ENCODE measurements around the gene ENPP3.

The ENPP3 gene

DNA sequence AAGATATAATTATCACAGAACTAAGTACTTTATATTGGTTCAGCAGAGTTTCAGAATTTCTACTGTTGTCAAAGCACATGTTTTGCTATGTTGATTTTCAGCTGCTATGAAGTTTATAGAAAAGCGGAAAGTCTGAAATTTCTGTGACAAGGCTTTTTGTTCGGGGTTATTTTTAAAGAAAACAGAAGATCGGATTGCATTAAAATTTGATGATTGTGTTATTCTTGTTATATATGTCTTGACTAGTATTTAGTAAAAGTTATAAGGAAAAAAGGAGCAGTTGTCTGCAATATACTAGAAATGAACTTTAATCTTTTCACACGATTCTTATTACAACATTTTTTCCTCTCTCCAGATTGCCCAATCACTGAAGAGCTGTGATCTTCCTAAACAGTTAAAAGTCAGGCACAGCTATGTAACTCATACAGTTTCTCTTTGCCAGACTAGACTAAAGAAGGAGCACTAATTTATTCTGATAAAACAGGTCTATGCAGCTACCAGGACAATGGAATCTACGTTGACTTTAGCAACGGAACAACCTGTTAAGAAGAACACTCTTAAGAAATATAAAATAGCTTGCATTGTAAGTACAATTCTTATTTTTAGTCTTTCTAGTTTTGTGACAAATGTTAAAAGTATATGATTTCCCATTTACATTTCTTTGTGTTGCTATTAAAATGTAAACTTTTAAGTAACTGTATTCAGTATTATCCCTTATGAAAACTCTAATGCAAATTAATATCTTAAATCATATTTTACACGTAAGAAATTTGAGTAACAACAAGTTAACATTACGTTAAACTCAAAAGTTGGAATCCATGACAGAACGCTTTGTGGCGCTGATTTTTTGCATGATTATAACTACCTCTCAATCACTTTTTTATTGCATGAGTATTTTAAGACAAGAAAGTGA is at the start of gene ENPP3:
Gene ENPP3 (plus strand): TSS at position 423 of the 913 bp plus-strand sequence. CDS start 83 bp downstream, at position 506.
- no peak for DNase-seq (ENCODE audit: low read depth)

DNA sequence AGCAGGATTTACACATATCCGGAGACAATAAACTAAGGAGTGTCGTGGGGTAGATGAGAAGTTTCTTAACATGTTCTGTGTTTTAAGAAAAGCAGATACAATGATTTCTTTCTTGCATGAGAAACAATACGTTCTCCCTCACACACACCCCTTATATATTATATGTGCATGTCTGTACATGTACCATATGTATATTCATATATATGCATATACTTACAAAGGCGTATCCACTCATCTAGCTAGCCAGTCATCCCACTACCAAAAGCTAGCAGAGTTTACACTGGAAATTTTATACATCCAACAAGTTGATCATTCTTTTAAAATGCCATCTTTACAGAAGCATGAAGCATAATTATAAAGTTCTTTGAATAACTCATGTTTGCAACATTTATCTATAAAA is 49.2 kb upstream of the ENPP3 start:
- no peak for DNase-seq (ENCODE audit: low read depth)

DNA sequence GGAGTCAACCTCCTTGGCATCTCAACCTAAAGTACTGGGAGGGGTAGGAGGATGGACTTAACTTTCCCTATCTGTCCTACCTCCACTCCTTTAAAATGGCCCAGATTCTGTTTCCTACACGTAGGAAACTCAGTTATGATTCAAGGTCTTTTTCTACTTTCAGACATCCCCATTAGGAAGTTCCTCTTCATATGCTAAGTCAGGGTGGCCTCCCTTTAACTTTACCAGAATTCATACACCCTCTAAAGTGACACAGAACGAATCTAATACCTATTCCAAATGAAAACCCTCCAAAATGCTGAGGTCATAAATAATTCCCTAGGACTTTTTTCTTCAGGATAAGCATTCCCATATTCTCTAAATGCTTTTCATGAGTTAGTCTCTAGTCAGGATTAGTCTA is 48.5 kb upstream of the ENPP3 start:
- DNase-seq (ENCODE audit: low read depth): no peak

DNA sequence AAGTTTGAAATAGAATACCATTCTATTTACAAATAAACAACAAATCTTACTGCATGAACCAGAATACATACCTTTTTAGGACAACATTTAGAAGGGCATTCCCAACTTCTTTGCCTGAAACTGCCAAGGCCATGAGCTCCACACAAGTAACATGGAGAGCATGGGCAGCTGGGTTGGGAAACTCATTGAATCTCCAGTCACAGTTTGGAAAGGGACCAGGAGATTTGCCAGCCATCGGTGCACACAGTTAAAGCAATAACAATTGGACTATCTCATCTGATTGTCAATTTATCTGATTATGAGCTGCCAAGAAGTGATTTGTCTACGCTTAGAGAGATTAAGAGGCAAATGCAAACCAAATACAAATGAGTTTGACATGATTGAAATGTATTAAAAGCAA is 44.2 kb upstream of the ENPP3 start:
- DNase-seq (ENCODE audit: low read depth): no peak

DNA sequence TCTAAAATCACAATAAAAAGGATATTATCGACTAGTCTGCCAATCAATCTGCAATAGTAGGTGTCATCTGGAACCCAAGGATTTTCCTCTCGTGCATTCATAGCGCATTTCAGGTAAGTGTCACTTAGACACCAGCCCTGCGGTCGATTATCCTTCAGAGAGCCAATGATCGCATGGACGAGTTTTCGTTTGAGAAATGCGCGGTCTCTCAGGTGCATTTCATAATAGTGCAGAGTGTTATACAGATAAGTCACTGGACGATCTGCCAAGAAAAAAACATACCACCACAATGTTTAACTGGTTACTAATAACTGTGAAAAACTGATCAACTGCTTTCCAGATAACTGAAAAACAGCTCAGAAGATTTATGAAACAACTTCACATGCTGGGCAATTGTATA is 43.0 kb upstream of the ENPP3 start:
- DNase-seq (ENCODE audit: low read depth): no peak

DNA sequence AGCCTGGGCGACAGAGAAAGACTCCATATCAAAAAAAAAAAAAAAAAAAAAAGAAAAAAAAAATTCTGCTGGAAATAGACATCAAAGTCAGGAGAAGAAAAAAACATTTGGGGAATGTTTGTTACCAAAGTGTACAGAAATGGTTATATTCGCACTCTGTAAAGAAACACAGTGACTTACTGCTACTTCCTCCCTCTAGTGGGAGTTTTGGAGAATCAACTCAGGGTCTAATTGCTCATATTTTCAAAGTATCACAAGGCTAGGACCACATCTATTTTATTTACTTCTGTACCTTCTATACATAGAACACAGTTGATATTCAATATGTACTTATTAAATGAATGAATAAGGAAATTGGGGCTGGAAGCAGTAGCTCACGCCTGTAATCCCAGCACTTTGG is 39.7 kb upstream of the ENPP3 start:
- no peak for DNase-seq (ENCODE audit: low read depth)

DNA sequence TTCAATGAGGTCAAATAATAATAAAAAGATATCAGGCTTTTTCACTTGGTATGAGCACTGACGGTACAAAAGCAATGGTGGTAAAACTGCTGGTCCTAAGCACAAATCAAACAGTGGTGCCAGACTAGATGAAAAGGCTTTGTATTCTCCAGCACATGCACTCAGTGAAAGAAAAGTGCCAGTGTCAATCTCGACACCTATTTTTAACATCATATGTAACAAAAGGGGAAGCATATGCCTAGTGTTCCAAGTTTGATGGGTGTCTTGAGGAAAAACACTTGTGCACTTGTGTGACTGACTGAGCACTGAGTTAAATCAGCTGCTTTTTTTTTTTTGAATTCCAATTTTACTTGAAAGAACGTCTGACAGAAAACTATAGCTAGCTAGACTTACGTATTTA is 36.4 kb upstream of the ENPP3 start:
- DNase-seq (ENCODE audit: low read depth): no peak

DNA sequence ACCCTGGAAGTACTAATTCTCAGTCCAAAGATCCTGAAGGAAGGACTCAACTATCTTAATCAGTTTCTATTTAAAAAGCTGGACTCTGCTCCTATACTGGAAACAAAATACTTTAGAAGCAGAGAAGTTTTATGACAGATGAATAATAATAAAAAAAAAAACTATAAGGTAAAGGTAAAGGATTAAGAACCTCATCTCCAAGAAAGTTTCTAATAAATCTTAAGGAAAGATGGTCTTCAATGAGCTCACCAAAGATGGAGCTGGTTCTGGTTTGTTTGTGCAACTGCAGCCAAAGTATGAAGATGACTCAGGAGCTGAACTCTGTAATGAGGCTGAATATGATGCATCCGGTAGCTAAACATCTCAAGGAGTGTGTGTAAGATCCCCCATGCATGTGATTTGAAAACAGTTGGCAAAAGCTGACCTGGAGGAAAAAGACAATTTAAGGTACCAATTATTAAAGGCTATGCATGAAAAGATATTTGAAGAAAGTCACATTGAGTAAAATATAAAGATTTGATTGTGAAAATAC is 34.3 kb upstream of the ENPP3 start:
- no peak for DNase-seq (ENCODE audit: low read depth)

DNA sequence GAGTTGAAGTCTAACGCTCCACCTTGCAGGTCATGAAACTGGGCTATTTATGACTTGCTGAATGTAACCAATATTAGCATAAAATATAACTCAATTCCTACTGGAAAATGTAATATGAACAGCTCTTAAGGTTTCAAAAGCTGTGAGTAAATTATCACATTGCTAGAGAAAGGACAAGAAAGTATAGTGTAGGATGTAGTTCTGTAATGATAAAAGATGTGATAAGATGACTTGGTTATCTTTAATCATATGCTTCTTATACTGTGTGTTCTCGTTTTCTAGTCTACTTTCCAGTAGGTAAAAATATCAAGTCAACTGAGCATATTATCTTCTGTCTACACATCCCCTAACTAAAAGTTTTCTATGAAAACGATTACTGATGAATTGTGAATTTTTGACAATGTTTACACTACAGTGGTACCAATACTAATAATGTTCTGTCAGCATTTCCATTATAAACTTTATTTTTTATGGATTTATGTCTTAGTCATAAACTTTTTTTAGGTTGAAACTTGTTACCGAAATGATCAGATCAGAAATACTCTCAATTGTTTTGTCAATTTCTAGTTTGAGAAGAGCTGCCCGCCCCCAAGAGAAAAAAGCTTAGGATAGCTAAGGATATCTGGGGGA is 23.7 kb upstream of the ENPP3 start:
- DNase-seq (ENCODE audit: low read depth): no peak

DNA sequence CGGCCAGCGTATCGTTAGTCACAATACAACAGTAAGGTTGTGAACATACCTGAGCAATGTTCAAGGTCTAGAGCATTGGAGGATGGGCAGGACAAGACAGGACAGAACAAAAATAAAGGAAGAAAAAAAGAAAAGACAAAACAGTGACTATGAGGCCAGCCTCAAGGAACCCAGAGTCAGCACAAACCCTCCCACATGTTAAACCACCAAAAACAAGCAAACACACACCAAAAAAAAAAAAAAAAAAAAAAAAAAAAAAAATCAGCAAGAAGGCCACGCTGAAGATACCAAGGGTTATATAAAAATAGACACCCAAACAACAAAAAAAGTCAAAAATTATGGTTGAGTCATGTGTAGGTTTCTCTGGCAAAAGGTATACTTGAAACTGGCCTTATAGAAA is 21.8 kb upstream of the ENPP3 start:
- no peak for DNase-seq (ENCODE audit: low read depth)

DNA sequence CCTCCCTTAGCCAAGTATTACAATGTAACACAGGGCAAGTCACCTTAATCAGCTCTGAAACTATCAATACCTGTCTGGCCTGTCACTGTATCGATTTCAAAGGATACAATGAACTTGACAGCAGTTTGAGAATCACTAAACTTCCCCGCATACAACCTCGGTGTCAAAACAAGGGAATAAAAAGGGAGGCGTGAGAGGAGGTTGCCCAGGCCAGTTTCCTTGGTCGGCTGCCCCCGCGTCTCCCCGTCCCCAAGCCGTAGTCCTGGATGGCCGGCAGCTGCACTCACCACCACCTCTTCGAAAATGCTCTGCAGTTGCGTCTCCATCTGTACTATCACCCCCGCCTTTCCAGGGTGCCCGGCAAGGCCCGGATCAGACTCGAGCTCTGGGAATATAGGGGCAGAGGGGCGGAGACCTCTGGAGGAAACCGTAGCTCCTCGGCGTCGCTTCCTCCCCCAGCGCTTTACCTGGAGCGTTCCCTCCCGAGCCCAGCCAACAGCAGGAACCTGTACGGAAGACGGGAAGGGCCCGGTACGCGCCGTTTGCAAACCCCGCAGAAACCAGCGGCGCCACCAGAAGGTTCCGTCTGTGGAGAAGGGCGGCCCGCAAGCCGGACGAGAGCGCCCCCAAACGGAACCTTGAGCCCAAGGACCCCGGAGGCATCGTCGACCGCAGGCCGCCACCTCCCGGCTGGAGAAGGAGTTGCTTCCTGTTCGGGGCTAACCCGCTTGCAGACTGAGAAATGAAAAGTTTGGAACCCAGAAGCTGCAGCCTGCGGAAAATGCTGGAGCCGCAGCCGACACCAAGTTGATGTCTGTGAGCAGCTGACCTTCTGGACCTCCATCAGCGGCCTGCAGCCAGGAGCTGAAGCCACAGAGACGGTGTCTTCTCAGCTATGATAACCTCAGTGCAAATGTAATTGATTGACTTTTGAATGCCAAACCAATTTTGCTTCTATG is 9.1 kb upstream of the ENPP3 start, which contains the start of gene MED23:
Gene MED23 (minus strand): TSS at position 519 of the 959 bp plus-strand sequence. CDS start 193 bp downstream, at position 326.
- DNase-seq (ENCODE audit: low read depth): peak; percentile 86

DNA sequence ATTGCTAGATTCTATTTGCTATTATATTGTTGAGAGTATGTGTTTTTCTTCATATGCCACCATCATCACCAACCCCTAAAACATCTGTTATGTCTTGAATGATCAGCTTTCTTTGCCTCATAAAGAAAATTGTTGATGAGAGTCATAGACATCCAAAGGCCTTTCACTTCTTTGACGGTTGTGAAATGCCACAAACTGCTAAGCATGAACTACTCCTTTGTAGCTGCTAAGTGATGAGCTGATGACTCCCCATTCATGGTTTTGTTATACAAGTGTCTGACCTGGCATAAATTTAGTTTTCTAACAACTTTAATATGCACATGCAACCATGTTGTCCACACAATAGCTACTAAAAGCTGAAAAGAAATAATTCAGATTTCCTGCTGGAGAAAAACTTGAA is 8.4 kb upstream of the ENPP3 start:
- no peak for DNase-seq (ENCODE audit: low read depth)

DNA sequence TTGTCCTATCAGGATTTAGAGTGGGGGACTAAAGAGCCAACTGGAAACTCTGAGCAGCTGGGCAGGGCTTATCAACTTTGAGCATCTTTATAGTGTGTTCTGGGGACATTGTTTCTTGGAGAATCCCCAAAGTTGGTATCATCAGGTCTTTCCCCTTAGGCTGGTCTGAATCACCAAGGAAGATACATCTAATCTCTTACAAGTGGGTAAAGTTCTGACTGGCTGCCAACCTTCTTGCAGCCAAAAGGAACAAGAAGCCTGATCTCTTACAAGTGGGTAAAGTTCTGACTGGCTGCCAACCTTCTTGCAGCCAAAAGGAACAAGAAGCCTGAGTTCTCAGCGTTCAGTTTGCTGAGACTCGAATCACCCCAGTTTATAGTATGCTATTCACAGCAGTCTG is 7.5 kb upstream of the ENPP3 start:
- no peak for DNase-seq (ENCODE audit: low read depth)

DNA sequence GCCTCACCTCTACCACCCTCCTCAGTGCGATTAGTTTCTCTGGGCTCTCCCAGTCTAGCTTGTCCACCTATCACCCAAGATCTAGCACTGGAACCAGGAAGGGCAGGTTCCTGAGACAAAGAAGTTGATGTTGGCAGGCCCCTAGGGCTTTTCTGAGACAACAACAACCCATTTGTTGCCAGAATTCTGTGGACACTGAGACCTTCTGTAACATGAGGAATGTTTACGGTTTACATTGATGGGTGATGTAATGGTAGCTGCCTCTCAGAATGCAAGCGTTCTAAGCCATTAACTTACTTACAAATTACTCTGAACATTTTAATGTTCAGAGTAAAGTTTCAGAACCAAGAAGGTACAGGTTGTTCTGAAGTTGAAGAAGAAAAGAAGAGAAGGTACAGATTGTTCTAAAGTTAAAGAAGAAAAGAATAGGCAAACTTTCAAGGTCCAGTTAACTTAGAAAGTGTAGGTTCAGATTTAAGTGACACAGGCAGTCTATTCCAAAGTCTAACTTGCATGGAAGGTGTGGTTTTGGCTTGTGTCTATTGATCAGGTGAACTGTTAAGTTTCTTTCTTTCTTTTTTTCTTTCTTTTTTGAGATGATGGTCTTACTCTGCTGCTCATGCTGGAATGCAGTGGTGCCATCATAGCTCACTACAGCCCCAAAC is 5.3 kb upstream of the ENPP3 start:
- DNase-seq (ENCODE audit: low read depth): no peak

DNA sequence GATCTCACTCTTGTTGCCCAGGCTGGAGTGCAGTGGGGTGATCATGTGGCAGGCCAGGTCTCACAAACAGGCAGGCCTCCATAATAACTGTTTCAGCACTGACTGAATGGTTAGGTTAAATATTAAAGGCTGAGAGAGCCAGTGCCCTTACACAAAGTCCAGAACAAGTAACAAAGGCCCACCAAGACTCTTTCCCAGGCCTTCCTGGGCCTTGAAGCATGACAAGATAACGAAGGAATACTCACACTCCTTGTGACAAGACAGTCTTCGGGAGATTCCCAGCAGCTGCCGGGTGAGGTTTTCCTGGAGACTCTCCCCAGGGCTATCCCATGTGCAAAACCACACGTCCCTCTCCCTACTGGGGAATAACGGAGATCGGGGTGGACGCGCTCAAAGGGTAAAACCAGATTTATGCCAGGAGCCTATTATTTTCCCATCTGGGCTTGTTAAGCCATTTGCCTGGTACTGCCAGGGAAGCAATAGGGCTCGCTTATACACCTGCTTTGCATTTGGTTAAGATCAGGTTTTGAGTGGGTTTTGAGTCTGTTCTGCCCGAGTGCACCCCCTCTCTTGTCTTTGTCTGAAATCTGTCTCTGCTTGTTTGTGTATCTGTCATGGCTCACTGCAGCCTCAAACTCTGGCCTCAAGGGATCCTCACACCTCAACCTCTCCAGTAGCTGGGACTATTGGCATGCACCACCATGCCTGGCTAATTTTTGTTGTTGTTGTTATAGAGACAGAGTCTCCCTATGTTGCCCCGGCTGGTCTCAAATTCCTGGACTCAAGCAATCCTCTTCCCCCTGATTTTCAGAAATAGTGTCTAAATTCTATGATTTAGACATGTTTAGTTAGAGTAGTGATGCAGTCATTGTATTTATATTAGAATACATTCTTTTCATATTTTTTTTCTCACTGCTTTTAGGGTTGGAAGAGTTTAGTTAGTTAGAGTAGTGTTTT is 1.4 kb upstream of the ENPP3 start:
- DNase-seq (ENCODE audit: low read depth): no peak

DNA sequence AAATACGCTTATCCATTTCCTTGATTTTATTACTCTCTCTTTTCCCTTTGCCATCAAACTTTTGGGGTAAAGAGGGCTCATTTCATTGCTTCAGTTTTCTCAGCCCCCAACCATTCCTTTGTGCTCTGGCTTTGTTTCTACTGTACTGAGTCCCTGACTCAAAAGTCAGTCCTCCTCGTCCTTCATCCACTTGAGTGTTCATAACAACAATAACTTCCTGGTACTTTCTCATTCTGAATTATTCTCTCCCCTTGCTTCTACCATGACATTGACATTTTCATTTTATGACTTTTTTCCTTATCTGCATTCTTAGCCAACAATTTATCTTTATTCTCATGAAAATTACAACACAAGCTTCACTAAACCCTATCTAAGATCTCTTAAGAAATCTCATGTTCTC is 911 bp downstream of the ENPP3 start:
- DNase-seq (ENCODE audit: low read depth): no peak

DNA sequence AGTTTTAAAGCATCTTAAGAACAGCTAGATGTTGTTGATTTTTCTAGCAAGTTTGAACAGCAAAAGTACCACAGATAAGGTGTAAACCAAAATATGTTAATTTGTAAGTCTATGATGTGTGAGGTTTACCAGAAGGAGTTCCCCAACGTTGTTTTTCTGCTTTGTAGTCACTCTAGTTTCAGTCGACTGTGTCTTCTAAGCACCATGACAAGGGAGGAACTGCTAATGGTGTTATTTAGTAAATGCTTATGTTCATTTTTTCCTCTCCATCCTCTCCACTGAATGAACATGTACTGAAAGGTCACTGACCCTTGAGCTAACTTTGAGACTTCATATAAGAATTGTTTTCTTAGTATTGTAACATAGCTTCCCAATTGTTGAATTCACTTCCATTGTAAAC is 3.0 kb downstream of the ENPP3 start:
- DNase-seq (ENCODE audit: low read depth): no peak

DNA sequence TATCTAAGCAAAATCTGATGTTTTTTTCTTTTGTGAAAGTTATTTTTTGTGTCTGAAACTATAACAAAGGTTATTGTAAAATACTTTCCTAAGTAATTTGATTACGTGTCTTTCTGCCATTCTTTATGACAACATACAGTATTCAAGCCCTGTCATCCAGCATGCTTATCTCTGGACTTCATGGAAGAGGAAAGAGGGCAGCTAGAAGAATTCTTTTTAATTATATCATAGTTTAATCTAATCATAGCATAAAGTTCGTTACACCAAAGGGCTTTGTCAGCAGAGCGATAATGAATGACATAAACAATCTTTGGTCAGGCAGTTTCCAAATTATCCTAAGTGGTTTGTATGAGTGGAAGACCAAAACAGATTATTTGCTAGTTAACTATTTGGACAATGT is 3.5 kb downstream of the ENPP3 start:
- no peak for DNase-seq (ENCODE audit: low read depth)

DNA sequence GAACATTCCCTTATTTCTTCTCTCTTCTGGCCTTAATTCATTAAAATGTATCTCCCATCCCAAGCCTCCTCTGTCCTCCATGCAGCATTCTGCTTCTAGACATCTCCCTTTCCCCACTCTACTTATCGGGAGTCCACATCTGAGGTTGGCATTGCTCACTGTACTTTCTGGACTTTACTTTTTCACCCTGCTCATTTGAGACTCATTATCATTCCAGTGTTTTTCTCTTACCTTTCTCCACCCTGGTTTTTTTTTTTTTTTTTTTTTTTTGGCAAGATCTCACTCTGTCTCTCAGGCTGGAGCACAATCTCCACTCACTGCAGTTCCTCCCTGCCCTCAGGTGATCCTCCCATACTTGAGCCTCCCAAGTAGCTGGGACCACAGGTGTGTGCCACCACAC is 4.5 kb downstream of the ENPP3 start:
- DNase-seq (ENCODE audit: low read depth): no peak

DNA sequence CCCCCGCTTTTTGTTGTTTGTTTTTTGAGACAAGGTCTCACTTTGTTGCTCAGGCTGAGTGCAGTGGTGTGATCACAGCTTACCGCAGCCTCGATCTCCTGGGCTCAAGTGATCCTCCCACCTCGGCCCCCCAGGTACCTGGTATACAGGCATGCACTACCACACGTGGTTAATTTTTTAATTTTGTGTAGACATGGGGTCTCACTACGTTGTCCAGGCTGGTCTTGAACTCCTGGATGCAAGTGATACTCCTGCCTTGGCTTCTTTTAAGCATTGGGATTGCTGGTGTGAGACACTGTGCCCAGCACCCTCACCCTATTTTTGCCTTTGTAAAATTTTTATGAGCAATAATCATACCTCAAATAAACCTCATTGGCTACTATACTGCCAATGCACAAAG is 5.5 kb downstream of the ENPP3 start:
- no peak for DNase-seq (ENCODE audit: low read depth)
